ENCODE results near the gene GNB2. TPM values are rescaled to one million over a fixed set of nuclear protein-coding genes. Genes with fewer than 3 reads are reported as not detected.
A peak's percentile ranks its signal among the peaks of the same experiment; 100 is the strongest.

Gene GNB2
- total and polyA plus RNA-seq, 8 donors, result 52.9 to 290 (median 161) TPM

DNA sequence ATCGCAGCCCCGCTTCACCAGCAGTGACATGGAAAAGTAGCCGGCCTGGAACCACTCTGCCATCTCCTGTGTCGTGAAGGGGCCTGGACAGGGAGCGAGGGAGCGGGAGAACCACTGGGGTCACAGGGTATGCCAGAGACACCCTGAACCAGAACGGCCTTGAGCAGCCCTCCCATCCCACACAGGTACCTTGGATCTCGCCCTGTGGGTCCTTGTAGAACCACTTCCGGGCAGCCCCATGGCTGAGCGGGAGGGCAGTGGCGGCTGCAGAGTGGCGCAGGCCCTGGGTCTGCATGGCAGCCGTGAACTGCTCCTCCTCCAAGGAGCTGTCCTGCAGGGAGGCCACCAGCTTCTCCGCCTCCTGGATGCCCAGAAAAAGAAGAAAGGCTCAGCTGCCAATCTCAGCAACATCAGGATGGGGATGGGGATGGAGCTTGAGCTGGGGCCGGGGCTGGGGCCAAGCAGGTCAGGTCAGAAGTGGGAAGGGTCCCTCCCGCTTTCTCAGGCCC is 11.0 kb downstream of the GNB2 start:
- no peaks in the 10 kb centered on the region for H3K27me3 ChIP-seq
- no peak for DNase-seq
- H3K9me3 ChIP-seq, result no peaks in the 10 kb centered on the region
- no peak for TF ChIP-seq EP300 (IDR thresholded peaks at IDR 0.05)
- no peak for TF ChIP-seq POLR2A (IDR thresholded peaks at IDR 0.05)
- no peak for TF ChIP-seq POLR2AphosphoS5 (IDR thresholded peaks at IDR 0.05)
- TF ChIP-seq CTCF (IDR thresholded peaks at IDR 0.05), result no peak
- H3K27ac ChIP-seq, result no peak overlapping the region
- H3K4me1 ChIP-seq, result peaks cover 2 to 42% (median 26%) of the 10 kb centered on the region in 4 donors
- 91 to 100% (median 93%) methylated on average over 5 to 16 of the region's 16 CpGs for WGBS, 5 donors
- intact Hi-C loops (cut with DNase I; ENCODE audit: low total_unique reads), result no loop called here
- H3K36me3 ChIP-seq, result peaks cover 70 to 100% (median 98%) of the 10 kb centered on the region in 4 donors
- no peak overlapping the region for H3K4me3 ChIP-seq

DNA sequence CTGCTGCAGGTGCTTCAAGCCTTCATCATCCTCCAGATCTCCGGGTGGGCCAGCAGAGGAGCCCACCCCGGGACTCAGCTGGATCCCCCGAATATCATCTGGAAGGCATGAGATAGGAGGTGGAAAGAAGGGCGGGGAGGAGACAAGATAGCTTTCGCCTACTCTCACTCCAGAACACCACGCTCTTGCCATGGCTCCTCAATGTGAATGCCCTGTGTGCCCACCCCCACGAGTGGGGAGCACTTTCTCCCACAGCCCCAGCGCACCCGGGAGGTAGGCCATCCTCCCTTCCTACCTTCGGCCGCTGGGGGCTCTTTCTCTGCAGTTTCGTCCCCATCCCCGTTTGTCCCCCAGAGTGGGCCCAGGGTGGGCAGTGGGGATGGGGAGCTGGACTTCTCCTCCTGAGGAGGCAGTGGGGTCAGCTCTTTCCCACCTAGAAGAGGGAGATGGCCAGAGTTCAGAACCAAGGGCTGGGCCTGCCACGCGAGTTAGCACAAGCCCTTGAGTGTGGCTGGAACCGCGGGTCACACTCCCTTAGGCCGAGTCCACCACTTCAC is 11.6 kb downstream of the GNB2 start:
- Histone ChIP-seq H3K4me3 (no peak overlapping the region), H3K27me3 (no peaks in the 10 kb centered on the region), H3K27ac (no peak overlapping the region), H3K9me3 (no peaks in the 10 kb centered on the region), H3K4me1 (peaks cover 7 to 42% (median 27%) of the 10 kb centered on the region in 4 donors), H3K36me3 (peaks cover 70 to 99% (median 96%) of the 10 kb centered on the region in 4 donors)
- DNase-seq, result no peak
- intact Hi-C loops (cut with DNase I; ENCODE audit: low total_unique reads), result no loop called here
- no peak for TF ChIP-seq POLR2A (IDR thresholded peaks at IDR 0.05)
- TF ChIP-seq CTCF (IDR thresholded peaks at IDR 0.05), result no peak
- no peak for TF ChIP-seq POLR2AphosphoS5 (IDR thresholded peaks at IDR 0.05)
- TF ChIP-seq EP300 (IDR thresholded peaks at IDR 0.05), result no peak
- 88 to 94% (median 91%) methylated on average over 16 to 18 of the region's 18 CpGs for WGBS, 5 donors

GRCh38 chr7:100685631-100686145 is 12.1 kb downstream of the GNB2 start:
- H3K36me3 ChIP-seq, result peaks cover 70 to 94% (median 91%) of the 10 kb centered on the region in 4 donors
- intact Hi-C loops (cut with DNase I; ENCODE audit: low total_unique reads), result no loop called here
- H3K27me3 ChIP-seq, result no peaks in the 10 kb centered on the region
- H3K27ac ChIP-seq, result no peak overlapping the region
- H3K4me3 ChIP-seq, result no peak overlapping the region
- TF ChIP-seq EP300 (IDR thresholded peaks at IDR 0.05) (no peak), POLR2A (IDR thresholded peaks at IDR 0.05) (no peak), CTCF (IDR thresholded peaks at IDR 0.05) (no peak), POLR2AphosphoS5 (IDR thresholded peaks at IDR 0.05) (no peak)
- no peaks in the 10 kb centered on the region for H3K9me3 ChIP-seq
- peaks cover 9 to 42% (median 26%) of the 10 kb centered on the region in 4 donors for H3K4me1 ChIP-seq
- no peak for DNase-seq
- WGBS, 5 donors, result 85 to 92% (median 88%) methylated on average over 15 to 17 of the region's 17 CpGs

GRCh38 chr7:100686201-100686821 is 12.8 kb downstream of the GNB2 start:
- H3K36me3 ChIP-seq, result peaks cover 70 to 87% (median 84%) of the 10 kb centered on the region in 4 donors
- intact Hi-C loops (cut with DNase I; ENCODE audit: low total_unique reads), result no loop called here
- no peak overlapping the region for H3K27ac ChIP-seq
- H3K9me3 ChIP-seq, result no peaks in the 10 kb centered on the region
- H3K4me1 ChIP-seq, result peaks cover 15 to 45% (median 30%) of the 10 kb centered on the region in 4 donors
- peak in 1 of 2 donors; percentile 25 for DNase-seq
- TF ChIP-seq POLR2A (IDR thresholded peaks at IDR 0.05) (no peak), CTCF (IDR thresholded peaks at IDR 0.05) (no peak), EP300 (IDR thresholded peaks at IDR 0.05) (no peak), POLR2AphosphoS5 (IDR thresholded peaks at IDR 0.05) (no peak)
- 79 to 84% (median 79%) methylated on average over 33 of the region's 33 CpGs for WGBS, 5 donors
- no peaks in the 10 kb centered on the region for H3K27me3 ChIP-seq
- H3K4me3 ChIP-seq, result no peak overlapping the region

All from stomach (tissue), 9 donors.